Measurements from ENCODE around the gene FRYL. TPM values are rescaled to one million over a fixed set of nuclear protein-coding genes. Genes with fewer than 3 reads are reported as not detected.
"Not testable (repeated sequence)": the region's sequence is repeated elsewhere in the genome, so short reads cannot be mapped to it uniquely, and the experiment has no call there.

The FRYL gene
- polyA plus RNA-seq, 3 donors, result 10.8 to 15.8 (median 14.4) TPM

DNA sequence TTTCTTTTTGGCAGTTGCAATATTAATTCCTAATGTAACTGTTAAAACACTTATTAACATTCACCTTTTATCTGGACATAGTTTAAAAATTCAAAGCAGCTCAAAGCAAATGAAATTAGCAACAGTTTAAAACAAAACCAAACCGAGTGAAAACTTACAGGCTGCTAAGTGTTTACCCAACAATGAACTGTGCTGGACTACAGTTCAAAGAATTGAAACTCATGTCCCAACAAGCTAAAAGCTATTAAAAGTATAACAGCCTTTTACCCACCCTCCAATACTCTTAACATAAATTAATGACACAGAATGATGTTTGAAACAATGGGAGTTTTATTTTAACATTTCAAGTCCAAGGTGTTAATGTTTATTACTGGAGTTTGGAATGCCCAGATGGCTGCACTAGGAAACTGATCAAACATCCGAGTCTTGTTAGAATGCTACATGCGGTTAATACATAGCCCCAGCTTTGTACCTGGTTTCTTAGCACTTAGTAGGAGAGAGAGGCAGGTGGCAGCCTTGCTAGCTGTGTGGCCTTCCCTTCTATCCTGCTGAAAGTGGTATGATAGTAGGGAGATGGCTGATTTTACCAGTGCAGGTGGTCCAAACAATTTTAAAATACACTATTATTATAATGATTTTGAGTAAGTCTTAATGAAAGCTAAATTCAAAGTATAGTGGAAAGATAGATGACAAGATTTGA lies 21.1 kb upstream of the FRYL start:
- no peak for DNase-seq
- peaks cover 7 to 8% of the 10 kb centered on the region in 2 donors for H3K4me1 ChIP-seq (ENCODE audit: control insufficient read depth in 1 of 2, insufficient read depth in 2 of 2, low read length in 2 of 2)
- H3K9ac ChIP-seq (ENCODE audit: insufficient read depth, low read length, poor library complexity, severe bottlenecking), result no peak overlapping the region
- H2AFZ ChIP-seq (ENCODE audit: insufficient read depth, low read depth, low read length, poor library complexity, severe bottlenecking), result no peak overlapping the region
- H3K27me3 ChIP-seq (ENCODE audit: control insufficient read depth in 2 of 2, insufficient read depth in 2 of 2, low read length in 2 of 2), result no peaks in the 10 kb centered on the region
- no peak overlapping the region for H3K27ac Mint-ChIP-seq
- H3K9me3 Mint-ChIP-seq, result peaks cover 0 to 5% (median 0%) of the 10 kb centered on the region in 7 donors
- H3K27me3 Mint-ChIP-seq (ENCODE audit: low read depth in 3 of 3), result peaks cover 0 to 2% (median 1%) of the 10 kb centered on the region in 3 donors
- H3K4me3 Mint-ChIP-seq, result no peak overlapping the region
- no peaks in the 10 kb centered on the region for H4K20me1 ChIP-seq (ENCODE audit: insufficient read depth, low read length)
- H3K4me1 Mint-ChIP-seq, result peaks cover 13% of the 10 kb centered on the region
- H3K9me3 ChIP-seq (replicated peaks in 1 of 2; ENCODE audit: control insufficient read depth in 1 of 2, insufficient read depth in 1 of 2, low read length in 2 of 2), result no peaks in the 10 kb centered on the region
- no peaks in the 10 kb centered on the region for H3K79me2 ChIP-seq (ENCODE audit: insufficient read depth, low read length)
- no peak overlapping the region for H3K4me2 ChIP-seq (replicated peaks; ENCODE audit: extremely low read depth, low read length, poor library complexity, severe bottlenecking)
- intact Hi-C loops (cut with micrococcal nuclease), result no loop called here
- 100% methylated on average over 3 of the region's 3 CpGs for WGBS (ENCODE audit: insufficient coverage)
- TF ChIP-seq CTCF (IDR thresholded peaks at IDR 0.05), result no peak
- H3K36me3 Mint-ChIP-seq, result no peaks in the 10 kb centered on the region
- no peaks in the 10 kb centered on the region for H3K36me3 ChIP-seq (replicated peaks in 1 of 2; ENCODE audit: control insufficient read depth in 1 of 2, insufficient read depth in 2 of 2, low read length in 2 of 2)
- no peak overlapping the region for H3K27ac ChIP-seq (ENCODE audit: low read depth in 1 of 2, low read length in 2 of 2)
- H3K4me3 ChIP-seq (replicated peaks in 1 of 3; ENCODE audit: low read depth in 2 of 3, low read length in 3 of 3), result no peak overlapping the region

GRCh38 chr4:48800155-48800554 lies 20.1 kb upstream of the FRYL start:
- H3K4me1 ChIP-seq (ENCODE audit: control insufficient read depth in 1 of 2, insufficient read depth in 2 of 2, low read length in 2 of 2); H3K27ac Mint-ChIP-seq; H3K9me3 ChIP-seq (replicated peaks in 1 of 2; ENCODE audit: control insufficient read depth in 1 of 2, insufficient read depth in 1 of 2, low read length in 2 of 2); H3K79me2 ChIP-seq (ENCODE audit: insufficient read depth, low read length); DNase-seq; H2AFZ ChIP-seq (ENCODE audit: insufficient read depth, low read depth, low read length, poor library complexity, severe bottlenecking); H3K9me3 Mint-ChIP-seq; H3K36me3 Mint-ChIP-seq; H3K36me3 ChIP-seq (replicated peaks in 1 of 2; ENCODE audit: control insufficient read depth in 1 of 2, insufficient read depth in 2 of 2, low read length in 2 of 2); H3K27me3 Mint-ChIP-seq (ENCODE audit: low read depth in 3 of 3); H3K4me3 ChIP-seq (replicated peaks in 1 of 3; ENCODE audit: low read depth in 2 of 3, low read length in 3 of 3); H3K4me3 Mint-ChIP-seq; H3K27me3 ChIP-seq (ENCODE audit: control insufficient read depth in 2 of 2, insufficient read depth in 2 of 2, low read length in 2 of 2); intact Hi-C loops (cut with micrococcal nuclease); H3K27ac ChIP-seq (ENCODE audit: low read depth in 1 of 2, low read length in 2 of 2); H4K20me1 ChIP-seq (ENCODE audit: insufficient read depth, low read length); H3K9ac ChIP-seq (ENCODE audit: insufficient read depth, low read length, poor library complexity, severe bottlenecking); H3K4me2 ChIP-seq (replicated peaks; ENCODE audit: extremely low read depth, low read length, poor library complexity, severe bottlenecking): not testable (repeated sequence)
- no CpG with 5 or more reads among the region's 2 CpGs for WGBS (ENCODE audit: insufficient coverage)
- peaks cover 12% of the 10 kb centered on the region for H3K4me1 Mint-ChIP-seq

Data from CD14-positive monocyte (primary cell).